EL (cell line): Measurements from ENCODE around the gene ISCA1.
A peak's percentile ranks its signal among the peaks of the same experiment; 100 is the strongest.

Experiments used
- DNase-seq: peaks from one replicate; pipeline ENCODE4 v3.0.0-alpha.2; 2016

ISCA1 gene

DNA sequence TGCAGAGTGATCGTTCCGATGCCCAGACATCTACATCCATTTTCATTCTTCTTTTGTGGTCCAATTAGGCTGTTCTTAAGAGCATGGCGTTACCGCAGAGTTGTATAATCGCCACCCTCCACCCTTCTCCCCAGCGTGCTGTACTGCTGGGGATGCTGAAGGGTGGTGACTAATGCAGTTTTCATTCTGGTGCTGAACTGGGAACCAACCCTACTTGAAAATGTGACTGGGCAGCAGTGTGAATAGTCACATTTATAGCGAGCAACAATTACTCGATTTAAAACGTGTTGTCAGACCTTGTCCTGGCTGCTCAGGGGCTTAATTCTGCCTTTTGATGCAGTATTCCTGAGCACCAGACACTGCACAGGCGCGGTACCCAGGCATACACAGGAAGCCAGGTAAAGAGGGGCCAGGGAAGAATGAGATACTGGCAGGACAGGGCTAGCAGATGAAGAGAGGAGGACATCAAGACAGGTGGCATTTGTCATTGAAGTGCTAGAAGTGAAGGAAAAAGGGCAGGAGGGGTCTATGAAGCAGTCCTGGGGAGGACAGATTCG is 719 bp upstream of the ISCA1 start:
- peak; percentile 89 for DNase-seq

DNA sequence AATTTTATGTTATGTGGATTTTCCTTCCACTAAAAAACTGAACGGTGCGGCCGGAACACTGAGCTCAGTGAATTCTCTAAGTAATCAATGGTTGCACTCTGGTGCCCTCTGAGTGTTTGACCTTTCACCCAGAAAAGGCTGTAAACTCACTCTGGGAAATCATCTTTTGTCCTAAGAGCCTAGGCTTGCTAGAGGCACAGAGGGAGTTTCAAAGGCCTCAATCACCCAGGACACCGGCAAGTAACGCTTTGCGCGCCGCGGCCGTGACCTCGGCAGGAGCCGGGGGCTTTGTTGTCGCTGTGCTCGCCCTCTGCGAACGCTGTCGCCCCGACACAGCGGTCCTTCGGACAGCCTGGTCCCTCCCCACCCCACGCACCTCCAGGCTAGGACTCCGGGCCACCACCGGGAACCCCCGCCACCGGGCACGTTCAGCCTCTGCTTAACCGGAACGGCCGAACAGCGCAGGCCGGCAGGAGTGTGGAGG is 703 bp downstream of the ISCA1 start:
- no peak for DNase-seq

DNA sequence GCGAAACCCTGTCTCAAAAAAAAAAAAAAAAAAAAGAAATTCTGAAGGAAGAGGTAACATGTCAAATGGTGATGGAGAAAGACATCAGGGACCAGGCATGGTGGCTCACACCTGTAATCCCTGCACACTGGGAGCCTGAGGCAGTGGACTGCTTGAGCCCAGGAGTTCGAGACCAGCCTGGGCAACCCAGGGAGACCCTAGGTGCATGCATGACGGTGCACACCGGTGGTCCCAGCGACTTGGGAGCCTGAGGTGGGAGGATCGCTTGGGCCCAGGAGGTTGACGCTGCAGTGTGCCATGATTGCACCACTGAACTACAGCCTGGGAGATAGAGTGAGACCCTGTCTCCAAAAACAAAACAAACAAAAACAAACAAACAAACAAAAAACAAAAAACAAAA is 1.8 kb downstream of the ISCA1 start:
- DNase-seq = no peak

DNA sequence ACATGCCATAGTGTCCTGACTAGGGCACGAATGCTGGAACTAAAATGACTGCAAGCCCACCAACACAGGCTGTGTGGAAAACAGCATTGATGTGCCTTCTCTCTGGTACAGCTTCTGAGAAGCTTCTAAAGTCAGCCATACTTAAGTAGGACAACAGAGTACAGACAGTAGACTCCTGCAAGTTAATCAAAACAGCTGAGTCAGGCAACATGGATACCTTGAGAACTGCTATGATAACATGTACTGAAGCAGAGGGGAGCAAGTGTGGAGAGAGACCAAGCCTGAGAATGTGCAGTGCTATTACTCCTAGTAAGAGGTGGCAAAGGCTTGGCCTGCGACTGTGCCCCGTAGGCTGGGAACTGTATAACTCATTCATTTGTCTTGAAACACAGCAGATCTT is 2.5 kb downstream of the ISCA1 start:
- DNase-seq = no peak

DNA sequence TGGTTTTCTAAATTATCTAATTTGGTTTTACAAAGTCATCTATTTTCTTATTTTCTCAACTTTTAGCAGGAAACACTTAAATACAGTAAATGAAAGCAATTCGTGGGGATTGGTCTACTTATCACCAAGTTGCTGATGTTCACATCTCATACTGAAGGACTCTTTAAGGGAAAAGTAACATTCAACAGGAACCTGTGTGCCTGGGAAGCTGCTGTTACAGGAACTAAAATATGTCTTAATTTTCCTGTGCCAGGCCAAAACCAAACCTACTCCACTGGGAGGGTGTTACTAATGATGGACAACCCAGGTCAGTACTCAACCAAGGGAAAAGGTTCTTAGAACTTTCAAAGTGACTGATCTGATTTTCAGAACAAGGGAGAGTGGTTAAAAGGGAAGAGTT is 5.3 kb downstream of the ISCA1 start:
- DNase-seq = no peak

DNA sequence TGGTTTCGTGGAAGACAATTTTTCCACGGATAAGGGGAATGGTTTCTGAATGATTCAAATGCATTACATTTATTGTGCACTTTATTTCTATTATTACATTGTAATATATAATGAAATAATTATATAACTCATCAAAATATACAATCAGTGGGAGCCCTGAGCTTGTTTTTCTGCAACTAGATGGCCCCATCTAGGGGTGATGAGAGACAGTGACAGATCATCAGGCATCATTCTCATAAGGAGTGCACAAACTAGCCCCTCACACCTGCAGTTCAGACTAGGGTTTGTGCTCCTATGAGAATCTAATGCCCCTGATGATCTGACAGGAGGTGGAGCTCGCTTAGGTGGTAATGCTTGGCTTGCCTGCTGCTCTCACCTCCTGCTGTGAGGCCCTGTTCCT is 6.4 kb downstream of the ISCA1 start:
- DNase-seq = peak; percentile 9

DNA sequence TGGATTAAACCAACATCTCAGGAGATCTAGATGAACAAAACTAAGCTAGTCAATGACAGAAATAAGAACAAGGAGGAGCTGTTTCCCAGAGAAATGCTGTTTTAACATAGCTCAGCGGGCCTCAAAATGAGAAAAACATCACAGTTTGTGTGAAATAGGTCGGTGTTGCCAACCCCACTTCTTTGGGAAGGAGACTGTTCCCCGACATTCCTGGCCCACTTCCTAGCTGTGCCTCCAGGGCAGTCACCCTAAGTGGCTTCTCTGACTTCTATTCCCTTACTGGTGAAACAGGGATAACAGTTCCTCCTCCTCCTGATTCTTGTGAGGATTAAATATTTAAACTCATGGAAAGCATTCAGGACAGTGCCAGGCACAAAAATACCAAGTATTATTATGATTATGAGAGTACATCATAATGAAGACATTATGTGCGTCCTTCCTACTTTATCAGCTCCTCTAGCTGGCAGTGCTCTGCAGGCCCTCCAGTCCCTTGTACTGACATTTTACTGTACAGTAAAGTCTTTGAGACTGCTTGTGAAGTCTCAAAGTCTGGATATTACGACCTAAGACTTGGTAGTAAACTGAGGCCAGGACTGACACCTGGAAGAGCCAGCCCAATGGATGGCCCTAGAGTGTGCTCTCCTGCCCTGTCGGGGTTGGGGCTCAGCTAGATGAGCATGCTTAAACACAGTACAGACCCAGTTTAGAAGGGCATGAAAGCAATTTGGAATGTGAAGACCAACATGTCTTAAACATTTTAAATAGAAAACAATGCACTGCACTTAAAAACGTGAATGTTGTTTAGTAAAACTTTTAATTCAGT is 7.3 kb downstream of the ISCA1 start:
- DNase-seq = no peak

DNA sequence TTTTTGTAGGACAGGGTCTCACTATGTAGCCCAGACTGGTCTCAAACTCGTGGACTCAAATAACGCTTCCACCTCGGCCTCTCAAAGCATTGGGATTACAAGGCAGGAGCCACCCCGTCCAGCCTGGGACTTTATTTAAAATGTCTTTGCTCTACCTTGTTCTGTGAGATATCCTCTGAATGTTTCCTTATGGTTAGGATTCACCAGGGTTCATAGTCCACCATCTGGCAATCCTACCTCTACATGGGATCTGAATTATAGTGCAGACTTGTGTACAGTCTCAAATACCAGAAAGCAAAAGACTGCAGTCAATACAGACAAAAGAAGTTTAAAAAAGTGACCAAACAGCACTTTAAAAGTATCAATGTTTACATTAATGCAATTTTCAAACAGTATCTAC is 10.1 kb downstream of the ISCA1 start:
- no peak for DNase-seq

DNA sequence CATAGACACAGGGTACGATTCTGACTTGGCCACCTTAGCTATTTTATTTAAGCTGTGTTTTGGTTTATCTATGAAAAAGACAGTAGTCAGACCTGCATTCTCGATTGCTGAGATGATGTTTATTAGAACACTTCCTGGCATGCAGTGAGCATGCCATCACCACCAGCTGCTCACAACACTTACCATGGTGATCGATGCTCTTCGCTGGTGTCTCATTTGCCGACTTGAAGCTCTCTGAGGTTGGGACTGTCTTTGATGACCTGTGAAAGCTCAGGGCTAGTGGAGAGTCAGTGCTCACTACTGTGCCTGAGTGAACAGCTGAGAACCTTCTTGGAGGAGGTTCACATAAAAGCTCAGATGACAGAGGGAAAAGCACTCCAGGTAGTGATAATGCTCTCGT is 18.5 kb downstream of the ISCA1 start:
- DNase-seq = no peak

DNA sequence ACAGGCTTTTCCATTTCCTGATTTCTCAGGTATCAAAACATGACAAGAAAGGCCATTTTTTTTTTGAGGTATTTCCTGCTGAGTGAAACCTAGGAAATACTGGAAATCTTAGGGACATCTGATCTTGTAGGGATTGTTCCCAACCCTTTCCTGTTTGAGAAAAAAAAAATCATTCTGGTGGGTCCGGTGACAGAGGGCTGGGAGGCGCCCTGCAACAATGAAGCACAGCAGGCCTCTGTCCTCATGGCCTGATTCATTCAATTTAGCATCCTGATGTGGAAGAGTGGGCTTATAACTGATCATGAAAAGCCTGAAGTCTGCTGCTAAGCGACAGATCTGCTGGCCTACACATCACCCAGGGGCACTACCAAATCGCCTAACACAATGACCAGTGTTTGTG is 19.8 kb downstream of the ISCA1 start:
- DNase-seq = no peak

DNA sequence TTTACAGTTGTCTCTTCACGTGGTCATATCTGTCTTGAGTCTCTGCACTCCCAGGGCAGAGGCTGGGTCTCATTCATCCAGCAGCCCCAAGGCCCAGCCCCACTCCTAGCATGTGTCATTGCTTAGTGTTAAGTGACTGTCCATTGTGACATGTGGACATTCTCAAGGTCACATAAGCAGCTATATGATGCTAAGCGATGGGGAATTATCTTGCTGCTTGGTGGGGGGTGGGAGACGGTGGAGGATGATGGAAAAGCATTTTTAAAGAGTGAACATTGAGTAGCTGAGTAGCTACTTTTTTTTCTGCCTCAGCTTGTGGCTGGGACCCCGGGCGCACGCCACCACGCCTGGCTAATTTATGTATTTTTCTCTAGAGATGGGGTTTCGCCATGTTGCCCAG is 22.8 kb downstream of the ISCA1 start, which contains the start of gene C9orf153:
Gene C9orf153, minus strand, starts transcription at position 101 of the 400 bp plus-strand sequence. CDS start 30,054 bp downstream, outside the sequence.
- DNase-seq = no peak

DNA sequence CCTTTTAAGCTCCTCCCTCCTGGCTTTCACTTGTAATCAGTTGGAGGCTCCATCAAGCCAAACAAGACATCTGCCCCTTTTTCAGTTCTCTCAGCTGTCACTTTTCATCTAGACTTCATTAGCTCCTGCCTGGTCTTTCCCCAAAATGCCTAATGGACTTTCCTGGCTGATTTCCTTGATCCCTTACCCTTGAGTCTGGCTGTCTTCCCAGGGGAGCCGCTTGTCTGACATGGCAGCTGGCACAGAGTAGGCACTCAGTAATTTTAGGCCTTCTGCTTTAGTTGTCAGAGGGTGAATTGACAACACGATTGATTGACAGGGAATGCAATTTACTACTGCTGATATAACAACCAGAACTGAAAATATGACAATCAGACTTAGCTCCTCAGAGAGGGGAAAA is 24.9 kb downstream of the ISCA1 start:
- no peak for DNase-seq

DNA sequence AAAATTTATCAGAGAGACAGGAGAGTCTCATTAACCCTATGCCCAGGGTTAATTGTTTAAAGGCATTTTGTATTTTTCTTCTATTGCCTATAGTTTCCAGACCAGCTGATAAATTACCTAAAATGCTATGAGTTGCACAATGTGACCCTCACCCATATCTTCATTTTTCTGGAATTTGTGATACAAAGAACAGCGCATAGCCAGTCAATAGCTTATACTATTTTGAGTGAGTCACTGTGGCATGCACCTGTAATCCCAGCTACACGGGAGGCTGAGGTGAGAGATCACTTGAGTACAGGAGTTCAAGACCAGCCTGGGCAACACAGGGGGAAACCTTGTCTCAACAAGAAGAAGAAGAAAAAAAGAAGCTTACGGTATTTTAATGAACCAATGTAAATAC is 25.7 kb downstream of the ISCA1 start:
- DNase-seq = no peak

DNA sequence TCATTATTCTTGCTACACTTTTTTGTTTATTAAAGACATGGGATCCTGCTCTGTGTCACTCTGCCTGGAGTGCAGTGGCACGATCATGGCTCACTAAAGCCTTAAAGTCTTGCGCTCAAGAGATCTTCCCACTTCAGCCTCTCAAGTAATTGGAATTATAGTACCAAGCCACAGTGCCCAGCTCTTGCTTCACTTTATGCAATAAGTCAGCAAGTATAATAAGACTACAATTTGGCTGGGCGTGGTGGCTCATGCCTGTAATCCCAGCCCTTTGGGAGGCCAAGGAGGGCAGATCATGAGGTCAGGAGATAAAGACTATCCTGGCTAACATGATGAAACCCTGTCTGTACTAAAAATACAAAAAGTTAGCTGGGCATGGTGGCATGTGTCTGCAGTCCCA is 28.8 kb downstream of the ISCA1 start:
- DNase-seq = no peak

DNA sequence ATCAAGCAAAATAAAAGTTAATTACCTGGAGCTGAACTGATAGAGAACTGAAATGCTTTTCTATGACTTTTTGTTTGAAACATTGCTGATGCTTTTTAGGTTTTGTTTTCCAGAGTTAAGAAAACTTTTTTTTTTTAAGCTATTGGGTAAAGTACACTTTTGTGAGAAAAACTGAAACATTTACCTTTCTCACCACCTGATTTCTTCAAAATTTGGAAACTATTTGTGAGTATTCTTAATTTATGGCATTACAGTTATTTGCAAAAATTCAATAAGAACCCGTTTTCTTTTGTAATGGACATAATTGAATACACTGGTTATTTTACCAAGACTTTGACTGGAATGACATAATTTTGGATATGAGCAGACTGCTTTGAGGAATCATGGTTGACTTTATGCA is 29.5 kb downstream of the ISCA1 start:
- DNase-seq = no peak

DNA sequence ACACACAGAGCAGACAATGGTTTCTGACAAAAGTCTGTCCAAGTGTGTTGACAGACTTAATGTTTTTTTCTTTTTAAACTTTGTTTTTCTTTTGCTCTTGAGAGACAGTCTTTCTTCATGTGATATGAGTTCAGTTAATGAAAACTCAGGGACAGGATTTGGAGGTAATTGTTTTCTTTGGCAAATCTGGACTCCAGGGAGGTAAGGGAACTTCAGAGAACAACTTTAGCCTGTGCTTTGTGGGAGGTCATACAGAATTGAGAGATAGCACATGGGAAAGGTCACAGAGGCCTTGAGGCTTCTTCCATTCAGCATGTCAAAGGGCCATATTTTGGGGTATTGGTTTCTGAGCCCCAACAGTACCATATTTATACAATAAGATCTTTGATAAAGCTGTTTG is 32.2 kb downstream of the ISCA1 start:
- no peak for DNase-seq

DNA sequence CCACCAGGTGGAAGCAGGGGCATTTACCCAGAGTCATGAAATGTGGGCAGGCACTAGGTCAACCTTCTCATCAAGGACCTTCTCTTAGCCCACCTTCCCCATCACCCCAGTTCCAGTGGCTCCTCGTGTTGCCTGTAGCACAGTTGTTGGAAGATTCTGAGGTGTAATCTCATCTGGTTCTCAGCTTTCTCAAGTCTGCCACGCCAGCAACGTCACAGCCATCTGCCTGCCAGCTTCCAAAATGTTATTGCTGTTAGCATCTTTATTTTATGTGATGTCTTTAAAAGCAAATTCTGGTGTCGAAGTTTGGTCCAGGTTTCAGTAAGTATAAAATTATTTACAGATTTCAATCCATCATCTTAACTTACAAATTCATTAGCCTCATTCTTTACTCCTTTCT is 33.6 kb downstream of the ISCA1 start:
- no peak for DNase-seq

DNA sequence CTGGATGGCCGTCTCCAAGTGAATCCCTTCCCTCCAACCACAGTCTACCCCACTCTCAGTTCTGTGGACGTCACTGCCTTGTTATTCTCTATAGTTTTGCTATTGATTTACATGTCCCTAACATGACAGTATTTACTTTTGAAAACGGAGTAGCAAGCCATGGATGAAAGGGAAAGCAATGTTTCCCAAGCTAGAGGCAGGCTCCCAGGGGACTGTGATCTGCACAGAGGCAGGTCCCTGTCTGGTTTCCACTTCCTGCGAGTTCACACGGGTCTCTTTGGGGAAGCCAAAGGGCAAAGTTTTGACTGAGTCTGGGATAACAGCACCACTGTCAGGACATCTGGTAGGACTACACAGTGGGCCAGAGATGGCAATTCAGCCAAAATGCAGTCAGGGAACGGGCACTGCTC is 35.6 kb downstream of the ISCA1 start:
- no peak for DNase-seq

DNA sequence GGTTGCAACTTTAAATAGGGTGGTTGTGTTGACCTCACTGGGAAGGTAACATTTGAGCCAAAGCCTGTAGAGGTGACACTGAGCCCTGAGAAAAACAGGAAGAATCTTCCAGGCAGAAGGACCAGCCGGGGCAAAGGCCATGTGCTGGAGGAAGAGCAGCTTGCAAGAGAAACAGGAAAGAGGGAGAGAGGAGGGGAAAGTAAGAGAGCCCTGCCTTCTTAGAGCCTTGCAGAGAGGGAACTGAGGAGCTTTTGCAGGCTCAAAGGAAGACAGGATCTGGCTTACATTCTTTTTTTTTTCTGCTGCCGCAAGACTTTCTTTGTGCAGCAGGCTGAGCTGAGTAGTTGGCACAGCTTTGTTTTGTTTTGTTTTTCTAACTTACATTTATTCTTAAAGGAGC is 40.3 kb downstream of the ISCA1 start:
- DNase-seq = no peak

DNA sequence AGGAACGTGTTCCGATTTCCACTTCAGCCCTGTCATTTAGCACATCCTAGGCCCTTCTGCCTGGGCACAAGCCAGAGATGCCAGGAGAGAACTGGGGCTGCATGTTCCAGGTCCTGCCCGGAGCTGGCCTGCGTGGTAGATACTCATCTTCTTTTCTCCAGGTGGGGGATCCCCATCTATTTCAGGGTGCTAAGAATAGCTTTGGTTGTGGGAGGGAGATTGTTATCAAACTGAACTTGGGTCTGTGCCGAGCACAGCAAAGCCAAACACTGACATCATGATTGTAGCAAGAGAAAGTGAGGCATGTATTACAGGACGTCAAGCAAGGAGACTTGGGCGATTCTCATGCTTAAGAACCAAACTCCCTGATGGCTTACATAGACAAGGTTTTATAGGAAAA is 41.1 kb downstream of the ISCA1 start:
- DNase-seq = no peak

DNA sequence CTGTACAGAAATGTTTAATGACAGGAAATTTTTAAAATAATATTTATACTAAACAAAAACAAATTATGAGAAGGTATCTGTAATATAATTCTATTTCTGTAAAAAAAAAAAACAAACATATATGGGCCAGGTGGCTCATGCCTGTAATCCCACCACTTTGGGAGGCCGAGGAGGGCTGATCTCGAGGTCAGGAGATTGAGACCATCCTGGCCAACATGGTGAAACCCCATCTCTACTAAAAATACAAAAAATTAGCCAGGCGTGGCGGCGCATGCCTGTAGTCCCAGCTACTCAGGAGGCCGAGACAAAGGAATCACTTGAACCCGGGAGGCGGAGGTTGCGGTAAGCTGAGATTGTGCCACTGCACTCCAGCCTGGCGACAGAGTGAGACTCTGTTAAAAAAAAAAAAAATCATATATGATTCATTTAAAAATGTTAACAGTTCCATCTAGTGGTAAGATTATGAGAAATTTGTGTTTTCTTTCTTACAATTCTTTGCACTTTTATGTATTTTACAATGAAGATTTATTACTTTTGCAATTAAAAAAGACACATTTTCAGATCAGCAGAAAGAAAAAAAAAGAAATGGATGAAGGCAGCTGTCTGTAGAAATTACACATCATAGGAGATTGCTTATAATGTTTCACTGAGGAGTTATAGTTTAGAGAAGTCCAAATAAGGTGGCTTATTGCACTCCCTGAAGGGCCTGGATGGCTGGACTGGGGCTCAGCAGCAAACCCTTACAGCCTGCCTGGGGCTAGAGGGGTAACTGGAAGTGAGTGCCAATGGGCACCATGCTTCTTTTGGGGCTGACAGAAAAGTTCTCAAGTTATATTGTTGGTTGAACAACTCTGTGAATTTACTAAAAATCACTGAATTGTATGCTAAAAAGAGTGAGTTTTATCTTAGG is 43.2 kb downstream of the ISCA1 start:
- DNase-seq = no peak

DNA sequence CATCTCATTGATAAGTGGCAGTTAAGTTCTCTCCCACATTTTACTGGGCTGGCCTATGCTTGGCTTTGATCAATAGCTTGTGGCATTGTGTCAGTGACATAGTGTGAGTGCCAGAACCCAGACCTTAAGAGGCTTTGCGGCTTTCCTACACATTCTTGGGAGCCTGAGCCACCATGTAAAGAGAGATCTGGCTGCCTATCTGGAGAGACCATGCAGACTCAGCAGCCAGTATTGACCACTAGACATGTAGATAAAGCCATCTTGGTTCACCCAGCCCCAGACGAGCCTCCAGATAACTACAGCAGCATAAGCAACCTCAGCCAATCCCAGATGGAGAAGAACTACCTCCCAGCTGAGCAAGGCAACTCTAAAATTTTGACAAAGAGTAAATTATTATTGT is 51.5 kb downstream of the ISCA1 start:
- no peak for DNase-seq

DNA sequence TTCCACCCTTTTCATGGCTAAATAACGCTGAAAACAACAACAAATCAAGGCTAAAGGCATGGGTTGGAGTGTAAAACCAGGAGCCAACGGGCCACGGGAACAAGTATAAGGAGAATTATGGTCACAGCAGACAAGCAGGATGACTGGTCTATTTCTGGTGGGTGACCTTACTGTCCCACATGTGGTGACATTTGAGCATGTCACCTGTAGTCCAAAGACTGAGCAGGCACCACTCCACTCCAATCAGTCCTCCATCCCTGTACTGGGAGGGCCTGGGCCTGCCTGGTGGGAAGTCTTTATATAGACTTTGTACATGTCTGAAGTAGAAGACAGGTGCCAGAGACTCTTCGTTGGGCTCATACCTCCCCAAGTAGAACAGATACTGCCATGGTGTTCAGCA is 59.7 kb downstream of the ISCA1 start:
- DNase-seq = no peak

DNA sequence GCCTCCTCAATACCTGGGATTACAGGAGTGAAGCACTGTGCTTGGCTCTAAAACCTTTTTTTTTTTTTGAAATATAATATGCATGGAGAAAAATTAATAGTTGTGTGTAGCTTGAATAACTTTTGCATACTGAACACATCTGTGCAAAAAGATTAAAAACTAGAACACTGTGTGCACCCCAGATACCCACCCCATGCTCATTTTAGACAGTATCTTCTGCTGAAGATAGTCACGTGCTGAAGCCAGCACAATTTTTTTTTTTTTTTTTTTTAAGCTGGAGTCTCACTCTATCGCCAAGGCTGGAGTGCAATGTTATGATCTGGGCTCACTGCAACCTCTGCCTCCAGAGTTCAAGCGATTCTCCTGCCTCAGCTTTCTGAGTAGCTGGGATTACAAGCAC is 62.7 kb downstream of the ISCA1 start:
- no peak for DNase-seq
